Upper lobe of left lung (tissue), 4 donors: Measurements from ENCODE around the gene RERE.

Experiments
- EP300 ChIP-seq, 4 donors: sonication (generic); formaldehyde crosslinking; IDR thresholded peaks; one replicate each; pipeline ENCODE4 v1.5.1; 2017; ENCODE audit warnings: antibody characterized with exemption in 4 of 4, control low read depth in 2 of 4
- TF ChIP-seq, protein P1 (sequence below), 6 experiments: fragments of 450-650 bp in 4 of 6; fragments of 200-600 bp in 2 of 6; sonication (generic) in 2 of 6; IDR thresholded peaks; one replicate each; pipeline ENCODE4 v1.5.1; 2016 to 2019; ENCODE audit warnings: antibody characterized with exemption in 6 of 6

DNA sequence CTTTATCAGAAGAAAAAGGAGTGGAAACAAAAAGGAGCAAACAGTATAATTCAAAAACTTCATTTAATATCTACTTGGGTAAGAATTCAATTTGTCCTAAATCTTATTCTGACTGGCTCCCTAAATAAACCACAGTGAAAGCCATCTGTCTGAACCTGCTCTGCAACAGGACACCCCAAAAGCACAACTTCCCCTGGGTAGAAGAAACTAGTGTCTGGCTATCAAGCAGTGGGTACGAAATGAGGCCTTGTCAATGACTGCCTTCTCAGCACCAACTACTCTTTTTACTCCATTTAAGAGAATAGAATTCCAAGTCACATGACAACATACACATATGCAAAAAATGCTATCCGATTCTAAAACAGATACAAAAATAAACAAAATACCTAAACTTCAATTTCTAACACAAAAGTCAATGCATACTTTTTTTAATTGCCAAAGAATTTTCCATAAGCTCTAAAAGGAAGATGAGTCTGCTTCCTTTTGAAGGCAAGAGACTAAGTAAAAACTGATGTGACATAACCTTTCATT is 292.7 kb downstream of the RERE start:
- TF ChIP-seq, protein P1, sequence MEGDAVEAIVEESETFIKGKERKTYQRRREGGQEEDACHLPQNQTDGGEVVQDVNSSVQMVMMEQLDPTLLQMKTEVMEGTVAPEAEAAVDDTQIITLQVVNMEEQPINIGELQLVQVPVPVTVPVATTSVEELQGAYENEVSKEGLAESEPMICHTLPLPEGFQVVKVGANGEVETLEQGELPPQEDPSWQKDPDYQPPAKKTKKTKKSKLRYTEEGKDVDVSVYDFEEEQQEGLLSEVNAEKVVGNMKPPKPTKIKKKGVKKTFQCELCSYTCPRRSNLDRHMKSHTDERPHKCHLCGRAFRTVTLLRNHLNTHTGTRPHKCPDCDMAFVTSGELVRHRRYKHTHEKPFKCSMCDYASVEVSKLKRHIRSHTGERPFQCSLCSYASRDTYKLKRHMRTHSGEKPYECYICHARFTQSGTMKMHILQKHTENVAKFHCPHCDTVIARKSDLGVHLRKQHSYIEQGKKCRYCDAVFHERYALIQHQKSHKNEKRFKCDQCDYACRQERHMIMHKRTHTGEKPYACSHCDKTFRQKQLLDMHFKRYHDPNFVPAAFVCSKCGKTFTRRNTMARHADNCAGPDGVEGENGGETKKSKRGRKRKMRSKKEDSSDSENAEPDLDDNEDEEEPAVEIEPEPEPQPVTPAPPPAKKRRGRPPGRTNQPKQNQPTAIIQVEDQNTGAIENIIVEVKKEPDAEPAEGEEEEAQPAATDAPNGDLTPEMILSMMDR (IDR thresholded peaks at IDR 0.05), result no peak
- no peak for TF ChIP-seq EP300 (IDR thresholded peaks at IDR 0.05)
